Left colon (tissue), 2 donors: ENCODE data around the gene MPPED2. TPM values are rescaled to one million over a fixed set of nuclear protein-coding genes. Genes with fewer than 3 reads are reported as not detected.

Source experiments
- ATAC-seq: fragments of 200-7000 bp; cut with Tn5 transposase; one replicate; pipeline ENCODE4 v1.9.1; 2020; ENCODE audit warnings: mild to moderate bottlenecking, moderate library complexity
- DNase-seq, 2 donors: peaks; one replicate each; pipeline ENCODE4 v3.0.0-alpha.2; 2020
- intact Hi-C, 2 donors: fragments of 100-400 bp; cut with DNase I in 1 of 2; cut with micrococcal nuclease in 1 of 2; formaldehyde crosslinking; loops; one replicate each; pipeline versions ENCODE4 v1.11.2 to v1.14.0; 2022; cut with DNase I, micrococcal nuclease
- total RNA-seq, 2 donors: library from RNA; stranded (reverse); fragmentation: NEBNext Ultra II Directional; extraction: Animal tissue kit (Norgen Biotek cat#: 25700); gene quantifications; one replicate each; pipeline ENCODE4 v1.2.1, GENCODE V29; 2021
- donor health status: DM: no; HTN: no; CAD: no.
- donor health status: DM: yes; HTN: yes; CAD: no.

The MPPED2 gene
- total RNA-seq, 2 donors from 2014 or later, result 2.9 TPM; not detected in 1

- intact Hi-C loops, result no loop called here
- ATAC-seq, result peak; percentile 97
Measured at GRCh38 chr11:30545507-30545906, 40.6 kb downstream of the MPPED2 start.

GRCh38 chr11:30543066-30543465, 43.1 kb downstream of the MPPED2 start:
- intact Hi-C loops, result no loop called here
- DNase-seq, result no peak
- no peak for ATAC-seq

More at GRCh38 chr11:30545507-30545906, 40.6 kb downstream of the MPPED2 start:
- DNase-seq, result peak in 1 of 2 donors; percentile 18

- ATAC-seq (no peak), DNase-seq (no peak)
- intact Hi-C loops, result no loop called here
Measured at GRCh38 chr11:30540781-30541180, 45.4 kb downstream of the MPPED2 start.

GRCh38 chr11:30538251-30538650, 47.9 kb downstream of the MPPED2 start:
- intact Hi-C loops, result no loop called here
- ATAC-seq (no peak), DNase-seq (no peak)

GRCh38 chr11:30535818-30536217, 50.3 kb downstream of the MPPED2 start:
- ATAC-seq (no peak), DNase-seq (no peak)
- intact Hi-C loops, result no loop called here

- intact Hi-C loops, result no loop called here
- no peak for ATAC-seq
- no peak for DNase-seq
Measured at GRCh38 chr11:30533445-30533947, 52.7 kb downstream of the MPPED2 start.

- no peak for DNase-seq
- intact Hi-C loops, result no loop called here
- no peak for ATAC-seq
Measured at GRCh38 chr11:30527566-30527965, 58.6 kb downstream of the MPPED2 start.

GRCh38 chr11:30526558-30526957, 59.6 kb downstream of the MPPED2 start:
- DNase-seq, result no peak
- peak; percentile 73 for ATAC-seq
- intact Hi-C loops, result no loop called here

GRCh38 chr11:30522536-30523243, 63.5 kb downstream of the MPPED2 start:
- no peak for DNase-seq
- intact Hi-C loops, result no loop called here
- no peak for ATAC-seq

GRCh38 chr11:30521297-30522071, 64.7 kb downstream of the MPPED2 start:
- intact Hi-C loops, result no loop called here
- ATAC-seq (peak; percentile 61), DNase-seq (no peak)

- no peak for ATAC-seq
- no peak for DNase-seq
- intact Hi-C loops, result no loop called here
Measured at GRCh38 chr11:30513087-30513486, 73.1 kb downstream of the MPPED2 start.

GRCh38 chr11:30511408-30511807, 74.7 kb downstream of the MPPED2 start:
- DNase-seq (no peak), ATAC-seq (no peak)
- intact Hi-C loops, result no loop called here

GRCh38 chr11:30510750-30511149, 75.4 kb downstream of the MPPED2 start:
- DNase-seq (no peak), ATAC-seq (no peak)
- intact Hi-C loops, result no loop called here

GRCh38 chr11:30509364-30509763, 76.8 kb downstream of the MPPED2 start:
- intact Hi-C loops, result no loop called here
- DNase-seq, result no peak
- ATAC-seq, result no peak

- no peak for ATAC-seq
- intact Hi-C loops, result no loop called here
- no peak for DNase-seq
Measured at GRCh38 chr11:30508594-30508993, 77.6 kb downstream of the MPPED2 start.

GRCh38 chr11:30505603-30506002, 80.5 kb downstream of the MPPED2 start:
- intact Hi-C loops, result no loop called here
- DNase-seq (no peak), ATAC-seq (peak; percentile 96)

GRCh38 chr11:30504468-30504867, 81.7 kb downstream of the MPPED2 start:
- ATAC-seq (no peak), DNase-seq (no peak)
- intact Hi-C loops, result no loop called here

GRCh38 chr11:30503156-30503555, 83.0 kb downstream of the MPPED2 start:
- no peak for DNase-seq
- no peak for ATAC-seq
- intact Hi-C loops, result no loop called here

GRCh38 chr11:30502305-30502704, 83.8 kb downstream of the MPPED2 start:
- ATAC-seq, result no peak
- intact Hi-C loops, result no loop called here
- DNase-seq, result no peak

GRCh38 chr11:30501744-30502143, 84.4 kb downstream of the MPPED2 start:
- no peak for ATAC-seq
- intact Hi-C loops, result no loop called here
- DNase-seq, result no peak
